MM.1S (cell line): ENCODE results near the gene GPR26.

Experiments
- CTCF ChIP-seq: fragments of 300-600 bp; sonication (generic); IDR thresholded peaks from 2 replicates; pipeline ENCODE4 v1.5.1; 2016; ENCODE audit warnings: antibody characterized with exemption, low read length, mixed read lengths
- EZH2 ChIP-seq: fragments of 300-600 bp; sonication (generic); optimal IDR thresholded peaks from 2 replicates; pipeline ENCODE3; 2017; ENCODE audit warnings: low read depth, mild to moderate bottlenecking, antibody characterized with exemption, low read length, mixed read lengths
- EZH2phosphoT487 ChIP-seq: fragments of 300-600 bp; sonication (generic); IDR thresholded peaks from 2 replicates; pipeline ENCODE4 v1.6.1; 2018; ENCODE audit warnings: antibody characterized with exemption, low read length

- TF ChIP-seq EZH2 (no peak), CTCF (no peak), EZH2phosphoT487 (no peak)
Observed at GRCh38 chr10:123678376-123678775, 12.2 kb downstream of the GPR26 start.
